Subcutaneous preadipocyte (primary cell): ENCODE results near the gene CENPX. TPM values are rescaled to one million over a fixed set of nuclear protein-coding genes. Genes with fewer than 3 reads are reported as not detected.

ENCODE experiments used
- total RNA-seq: library from RNA; depleted of rRNA; stranded (reverse); fragments of >200 nt; gene quantifications from 2 replicates; pipeline ENCODE4 v1.2.3, GENCODE V29; 2012

Gene CENPX
- 43.0 and 46.9 TPM in 2 replicates for total RNA-seq

DNA sequence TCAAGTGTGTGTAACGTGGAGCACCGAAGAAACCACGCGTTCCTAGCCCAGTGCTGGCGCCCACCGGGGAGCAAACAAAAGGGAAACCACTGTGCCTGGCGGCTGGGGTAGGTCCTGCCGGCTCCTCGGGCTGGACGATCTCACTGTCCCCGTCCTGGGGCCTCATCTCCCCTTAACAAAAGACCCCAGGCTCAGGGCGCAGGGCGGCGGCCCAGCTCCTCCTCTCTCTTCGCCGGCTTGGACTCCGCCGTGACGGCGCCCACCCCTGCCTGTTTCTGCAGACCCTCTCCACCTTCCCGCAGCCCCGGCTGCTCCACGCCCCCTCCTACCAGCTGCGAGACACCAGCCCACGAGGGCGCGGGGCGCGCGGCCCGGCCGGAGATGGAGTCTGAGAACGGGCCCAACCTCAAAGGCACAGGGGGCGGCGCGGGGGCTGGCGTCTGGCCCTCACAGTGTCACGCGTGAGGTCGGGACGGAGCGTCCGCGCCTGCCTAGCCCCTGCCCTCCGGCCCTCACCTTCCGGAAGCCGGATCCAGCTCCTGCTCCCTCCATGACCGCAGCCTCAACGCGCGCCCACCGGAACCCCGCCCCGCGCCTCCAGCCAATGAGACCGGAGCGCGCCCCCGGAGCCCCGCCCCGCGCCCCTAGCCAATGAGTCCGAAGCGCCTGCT, at the start of gene CENPX:
CENPX (minus strand) TSS at position 569 of the 671 bp plus-strand sequence; CDS start at position 552, 17 bp downstream.

GRCh38 chr17:82065638-82066303, 43.1 kb upstream of the CENPX start, which contains the start of gene DUS1L:
Gene DUS1L (minus strand): TSS chr17:82065804. CDS start chr17:82065059, 745 bp downstream.

DNA sequence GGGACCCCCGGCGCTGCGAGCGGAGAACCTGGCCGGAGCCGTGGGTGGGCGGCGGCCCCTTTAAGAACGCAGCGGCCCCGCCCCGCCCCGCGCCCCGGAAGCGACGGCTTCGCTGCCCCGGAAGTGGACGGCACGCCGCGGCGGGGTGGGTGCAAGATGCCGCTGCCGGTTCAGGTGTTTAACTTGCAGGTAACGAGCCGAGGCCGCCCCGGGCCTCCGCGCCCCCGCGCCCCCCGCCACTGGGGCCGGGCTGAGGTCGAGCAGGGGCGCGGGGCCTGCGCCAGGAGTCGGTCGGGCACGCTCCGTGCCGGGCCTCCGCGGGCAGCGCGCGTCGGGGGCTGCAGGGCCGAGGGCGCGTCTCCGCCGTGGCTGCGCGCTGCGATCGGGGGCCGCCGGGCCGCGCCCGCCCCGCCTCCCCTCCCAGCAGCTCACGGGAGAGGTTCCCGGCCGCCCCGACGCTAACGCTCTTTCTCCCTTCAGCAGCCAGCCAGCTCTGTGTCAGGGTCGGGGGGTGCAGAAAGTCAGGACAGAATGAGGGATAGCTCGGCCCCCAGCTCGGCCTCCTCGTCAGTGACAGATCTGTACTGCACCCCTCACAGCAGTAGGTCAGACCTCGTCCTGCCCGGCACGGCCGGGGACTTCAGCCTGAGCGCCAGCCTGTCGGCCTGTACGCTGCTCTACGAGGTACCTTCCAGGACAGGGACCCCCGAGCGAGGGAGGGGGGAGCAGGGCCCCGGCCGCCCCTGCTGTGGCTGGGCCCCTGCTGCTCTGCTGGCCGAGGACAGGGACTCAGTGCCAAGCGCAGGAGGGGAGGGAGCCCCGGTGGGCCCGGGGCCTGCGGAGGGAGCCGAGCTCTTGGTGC, 29.3 kb upstream of the CENPX start, which contains the start of the genes GPS1 and RFNG:
GPS1 (plus strand) TSS at position 123 of the 862 bp plus-strand sequence; CDS start at position 157, 34 bp downstream.
RFNG (minus strand) TSS at position 36 of the 862 bp plus-strand sequence. CDS start 45 bp downstream, outside the sequence.

GRCh38 chr17:82037092-82037888, 14.6 kb upstream of the CENPX start, which contains the start of gene DCXR:
Gene DCXR (minus strand): TSS chr17:82037697. CDS start chr17:82037682, 15 bp downstream.

DNA sequence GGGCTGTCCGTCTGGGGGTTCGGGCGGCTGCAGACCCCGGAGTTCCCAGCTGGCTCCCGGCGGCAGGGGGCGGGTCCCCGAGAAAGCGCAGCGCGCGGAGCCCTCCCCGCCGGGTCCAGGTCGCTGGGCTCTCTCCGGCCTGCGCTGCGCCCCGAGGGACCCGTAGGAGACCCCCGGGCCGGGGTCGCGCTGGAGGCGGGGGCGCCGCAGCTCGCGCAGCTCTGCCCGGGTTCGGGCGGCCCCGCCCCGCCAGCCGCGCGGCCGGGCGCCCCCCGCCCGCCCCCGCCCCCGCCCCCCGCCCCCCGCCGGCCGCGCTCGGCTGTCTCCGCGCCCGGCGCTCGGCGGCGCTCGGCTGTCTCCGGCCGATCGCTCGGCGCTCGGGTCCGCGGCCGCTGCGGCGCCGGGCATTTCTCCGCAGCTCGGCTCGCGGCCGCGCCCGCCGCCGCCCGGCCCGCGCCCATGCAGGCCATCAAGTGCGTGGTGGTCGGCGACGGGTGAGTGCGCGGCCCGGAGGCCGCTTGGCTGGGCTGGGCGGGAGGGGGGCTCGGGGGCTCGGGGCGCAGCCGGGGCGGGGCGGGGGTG, 8.7 kb upstream of the CENPX start, which contains the start of gene RAC3:
RAC3 (plus strand) TSS at position 376 of the 582 bp plus-strand sequence; CDS start at position 460, 84 bp downstream.

DNA sequence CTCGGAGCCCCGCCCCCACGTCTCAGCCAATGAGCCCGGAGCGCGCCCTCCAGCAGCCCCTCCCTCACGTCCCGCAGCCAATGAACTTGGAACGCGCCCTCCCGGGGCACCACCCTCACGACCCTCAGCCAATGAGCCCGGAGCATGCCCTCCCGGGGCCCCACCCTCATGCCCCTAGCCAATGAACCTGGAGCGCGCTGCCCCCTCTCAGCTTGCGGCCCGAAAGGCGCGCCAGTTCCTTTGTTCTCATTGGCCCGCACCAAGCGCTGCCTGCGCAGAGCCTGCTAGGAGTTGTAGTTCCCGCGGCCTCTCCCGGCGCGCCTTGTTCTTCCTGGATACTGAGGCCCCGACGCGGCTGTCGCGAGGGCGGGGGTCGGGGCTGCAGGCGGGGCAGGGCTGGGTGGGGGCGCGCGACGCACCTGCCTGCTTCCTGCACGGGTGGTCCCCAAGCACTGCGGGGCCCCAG, 336 bp upstream of the CENPX start, which contains the start of gene LRRC45:
LRRC45 (plus strand) TSS at position 325 of the 466 bp plus-strand sequence. CDS start 339 bp downstream, outside the sequence.

GRCh38 chr17:81977211-81977808, 45.4 kb downstream of the CENPX start, which contains the start of gene ASPSCR1:
Gene ASPSCR1 (plus strand): TSS chr17:81977629. CDS start chr17:81977647, 18 bp downstream.

Other genes with a start within 250 kb of the CENPX start
- not detected in 2 replicates for gene GCGR, start 218.7 kb downstream of the CENPX start, total RNA-seq
- gene MCRIP1, start 189.6 kb downstream of the CENPX start, total RNA-seq: 63.1 and 87.8 TPM in 2 replicates
- not detected in 2 replicates for gene PPP1R27, start 187.8 kb downstream of the CENPX start, total RNA-seq
- 794 and 796 TPM in 2 replicates for gene P4HB, start 162.3 kb downstream of the CENPX start, total RNA-seq
- gene ARHGDIA, start 151.5 kb downstream of the CENPX start, total RNA-seq: 158 and 179 TPM in 2 replicates
- 145 and 149 TPM in 2 replicates for gene ALYREF, start 131.3 kb downstream of the CENPX start, total RNA-seq
- gene ANAPC11, start 131.2 kb downstream of the CENPX start, total RNA-seq: 110 and 193 TPM in 2 replicates
- under 0.01 TPM in 2 replicates for gene NPB, start 120.6 kb downstream of the CENPX start, total RNA-seq
- 51.1 and 75.5 TPM in 2 replicates for gene PCYT2, start 111.5 kb downstream of the CENPX start, total RNA-seq
- 17.6 and 22.1 TPM in 2 replicates for gene SIRT7, start 104.7 kb downstream of the CENPX start, total RNA-seq
- 10.3 and 13.9 TPM in 2 replicates for gene MAFG, start 95.1 kb downstream of the CENPX start, total RNA-seq
- 33.8 and 43.7 TPM in 2 replicates for gene PYCR1, start 85.6 kb downstream of the CENPX start, total RNA-seq
- gene MYADML2, start 75.6 kb downstream of the CENPX start, total RNA-seq: not detected in 2 replicates
- not detected in 2 replicates for gene NOTUM, start 61.7 kb downstream of the CENPX start, total RNA-seq
- gene ASPSCR1, start 45.2 kb downstream of the CENPX start, total RNA-seq: 23.1 and 25.8 TPM in 2 replicates
- gene LRRC45, start 427 bp upstream of the CENPX start, total RNA-seq: 16.2 and 16.9 TPM in 2 replicates
- gene RAC3, start 8.8 kb upstream of the CENPX start, total RNA-seq: 7.8 and 16.2 TPM in 2 replicates
- gene DCXR, start 14.8 kb upstream of the CENPX start, total RNA-seq: 47.7 and 62.1 TPM in 2 replicates
- 29.8 and 38.5 TPM in 2 replicates for gene RFNG, start 28.9 kb upstream of the CENPX start, total RNA-seq
- 105 and 113 TPM in 2 replicates for gene GPS1, start 29.0 kb upstream of the CENPX start, total RNA-seq
- gene DUS1L, start 42.9 kb upstream of the CENPX start, total RNA-seq: 56.2 and 74.1 TPM in 2 replicates
- 231 and 392 TPM in 2 replicates for gene FASN, start 75.4 kb upstream of the CENPX start, total RNA-seq
- gene CCDC57, start 190.0 kb upstream of the CENPX start, total RNA-seq: 18.7 and 26.6 TPM in 2 replicates
- gene SLC16A3, start 206.2 kb upstream of the CENPX start, total RNA-seq: 64.7 and 108 TPM in 2 replicates